Neutrophil (primary cell): ENCODE results near the gene DNAJC13.

Experiments used
- H3K27ac ChIP-seq: fragments of 200-600 bp; sonication (generic); 2 replicates; pipeline ENCODE4 v1.5.1; 2016; ENCODE audit warnings: mild to moderate bottlenecking, moderate library complexity
- H3K27me3 ChIP-seq: fragments of 200-600 bp; sonication (generic); 2 replicates; pipeline ENCODE4 v1.6.0; 2016; ENCODE audit warnings: mild to moderate bottlenecking
- H3K36me3 ChIP-seq: fragments of 200-600 bp; sonication (generic); 2 replicates; pipeline ENCODE4 v1.5.1; 2017
- H3K4me1 ChIP-seq, 2 experiments: fragments of 200-600 bp in 1 of 2; sonication (generic) in 1 of 2; 1 replicate in 1 of 2; 2 replicates in 1 of 2; pipeline versions ENCODE4 v1.5.1 to v1.6.1; 2013 to 2016; ENCODE audit warnings: low read depth in 1 of 2, low read length in 1 of 2, mild to moderate bottlenecking in 1 of 2, moderate library complexity in 1 of 2; ENCODE audit not compliant: control insufficient read depth in 1 of 2, insufficient read depth in 1 of 2
- H3K4me3 ChIP-seq, 2 experiments: fragments of 200-600 bp in 1 of 2; sonication (generic) in 1 of 2; 1 replicate in 1 of 2; 2 replicates in 1 of 2; pipeline ENCODE4 v1.5.1; 2013 to 2016; ENCODE audit warnings: low read depth in 1 of 2, low read length in 1 of 2, mild to moderate bottlenecking in 1 of 2, moderate library complexity in 1 of 2
- H3K9me3 ChIP-seq: fragments of 200-600 bp; sonication (generic); 2 replicates; pipeline ENCODE4 v1.5.1; 2016
- TF ChIP-seq, protein P1 (sequence below): fragments of 200-600 bp; sonication (generic); IDR thresholded peaks from 2 replicates; pipeline ENCODE4 v1.5.1; 2016; ENCODE audit warnings: antibody characterized with exemption

DNAJC13 gene

DNA sequence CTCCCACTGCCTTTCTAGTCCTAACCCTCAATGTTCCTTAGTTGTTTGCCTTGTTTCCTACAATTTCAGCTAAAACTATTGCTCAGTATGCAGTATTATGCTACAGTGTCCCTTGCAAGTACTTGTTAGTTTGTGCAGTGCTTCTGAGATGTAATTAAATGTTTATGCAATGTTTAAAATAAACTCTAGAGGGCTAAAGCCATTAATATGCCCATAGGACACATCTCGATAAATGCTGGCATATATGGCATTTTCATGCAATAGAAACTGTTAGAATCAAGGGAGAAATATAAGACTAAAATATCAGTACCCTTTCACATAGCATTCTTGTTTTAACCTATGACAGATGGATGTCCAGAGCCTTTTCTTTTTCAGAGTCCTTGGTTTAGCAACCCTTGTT, 120.0 kb downstream of the DNAJC13 start:
- TF ChIP-seq, protein P1, sequence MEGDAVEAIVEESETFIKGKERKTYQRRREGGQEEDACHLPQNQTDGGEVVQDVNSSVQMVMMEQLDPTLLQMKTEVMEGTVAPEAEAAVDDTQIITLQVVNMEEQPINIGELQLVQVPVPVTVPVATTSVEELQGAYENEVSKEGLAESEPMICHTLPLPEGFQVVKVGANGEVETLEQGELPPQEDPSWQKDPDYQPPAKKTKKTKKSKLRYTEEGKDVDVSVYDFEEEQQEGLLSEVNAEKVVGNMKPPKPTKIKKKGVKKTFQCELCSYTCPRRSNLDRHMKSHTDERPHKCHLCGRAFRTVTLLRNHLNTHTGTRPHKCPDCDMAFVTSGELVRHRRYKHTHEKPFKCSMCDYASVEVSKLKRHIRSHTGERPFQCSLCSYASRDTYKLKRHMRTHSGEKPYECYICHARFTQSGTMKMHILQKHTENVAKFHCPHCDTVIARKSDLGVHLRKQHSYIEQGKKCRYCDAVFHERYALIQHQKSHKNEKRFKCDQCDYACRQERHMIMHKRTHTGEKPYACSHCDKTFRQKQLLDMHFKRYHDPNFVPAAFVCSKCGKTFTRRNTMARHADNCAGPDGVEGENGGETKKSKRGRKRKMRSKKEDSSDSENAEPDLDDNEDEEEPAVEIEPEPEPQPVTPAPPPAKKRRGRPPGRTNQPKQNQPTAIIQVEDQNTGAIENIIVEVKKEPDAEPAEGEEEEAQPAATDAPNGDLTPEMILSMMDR: no peak
- H3K36me3 ChIP-seq: peaks cover 82% of the 10 kb centered on the region
- H3K27me3 ChIP-seq: no peaks in the 10 kb centered on the region
- H3K9me3 ChIP-seq: no peaks in the 10 kb centered on the region
- H3K4me1 ChIP-seq: peaks cover 2 to 3% of the 10 kb centered on the region in 2 experiments
- no peak overlapping the region for H3K27ac ChIP-seq
- no peak overlapping the region for H3K4me3 ChIP-seq

DNA sequence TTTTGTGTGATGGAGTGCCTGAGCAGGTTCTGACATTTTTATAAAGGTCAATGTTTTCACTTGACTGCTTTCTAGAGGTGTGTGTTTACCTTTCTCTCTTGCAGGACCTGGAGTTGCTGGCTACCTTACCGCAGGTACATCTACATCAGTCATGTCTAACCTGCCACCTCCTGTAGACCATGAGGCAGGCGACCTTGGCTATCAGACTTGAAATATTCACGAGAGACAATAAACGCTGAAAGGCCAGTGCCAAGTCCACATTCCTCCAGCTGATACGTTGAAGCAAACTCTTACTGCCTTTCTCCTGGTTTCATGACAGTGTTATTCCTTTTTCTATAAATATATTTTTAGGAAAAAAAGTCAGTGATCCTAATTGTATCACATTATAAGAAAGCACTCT, 120.8 kb downstream of the DNAJC13 start:
- Histone ChIP-seq H3K27me3 (no peaks in the 10 kb centered on the region), H3K27ac (no peak overlapping the region), H3K36me3 (peaks cover 74% of the 10 kb centered on the region), H3K9me3 (no peaks in the 10 kb centered on the region), H3K4me3 (no peak overlapping the region), H3K4me1 (peaks cover 8 to 10% of the 10 kb centered on the region in 2 experiments)
- TF ChIP-seq, protein P1: no peak

DNA sequence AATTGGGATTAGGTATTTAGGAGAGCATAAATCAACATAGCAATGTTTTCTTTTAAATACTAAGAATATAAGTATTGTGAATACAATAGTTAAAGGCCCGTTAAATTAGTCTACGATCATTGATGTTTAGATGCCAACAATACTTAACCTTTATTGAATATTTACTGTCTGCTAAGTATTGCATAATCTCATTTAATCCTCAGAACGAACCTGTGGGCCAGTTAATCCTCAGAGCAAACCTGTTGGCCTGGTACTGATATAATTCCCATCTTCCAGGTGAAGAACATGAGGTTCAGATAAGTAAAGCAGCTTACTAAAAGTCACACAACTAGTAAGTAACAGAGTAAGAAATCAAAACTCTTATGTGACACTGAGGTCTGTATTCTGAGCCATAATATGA, 122.4 kb downstream of the DNAJC13 start:
- H3K4me3 ChIP-seq: no peak overlapping the region
- no peaks in the 10 kb centered on the region for H3K9me3 ChIP-seq
- no peak overlapping the region for H3K27ac ChIP-seq
- H3K36me3 ChIP-seq: peaks cover 58% of the 10 kb centered on the region
- H3K4me1 ChIP-seq: peaks cover 8 to 14% of the 10 kb centered on the region in 2 experiments
- H3K27me3 ChIP-seq: no peaks in the 10 kb centered on the region
- TF ChIP-seq, protein P1: no peak

DNA sequence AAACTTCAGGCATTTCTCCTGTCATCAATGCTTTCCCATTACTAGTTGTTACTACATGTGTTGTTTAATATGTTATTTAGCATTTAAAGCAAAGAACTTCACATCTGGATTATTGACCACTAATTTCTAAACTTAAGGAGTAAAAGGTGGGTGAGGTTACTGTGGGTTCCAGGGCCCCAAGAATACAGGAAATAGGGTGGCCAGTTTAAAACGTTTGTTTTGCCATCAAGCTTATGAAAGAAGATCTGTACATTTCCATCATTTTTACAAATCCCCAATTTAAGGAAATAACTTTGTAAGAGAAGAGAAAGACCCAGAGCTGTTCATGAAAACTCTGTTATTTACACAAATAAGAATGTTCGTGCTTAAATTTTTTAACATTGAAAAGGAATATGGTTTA, 125.3 kb downstream of the DNAJC13 start:
- peaks cover 11 to 14% of the 10 kb centered on the region in 2 experiments for H3K4me1 ChIP-seq
- H3K27ac ChIP-seq: peak overlapping the region; percentile 51
- H3K36me3 ChIP-seq: peaks cover 44% of the 10 kb centered on the region
- no peaks in the 10 kb centered on the region for H3K9me3 ChIP-seq
- H3K4me3 ChIP-seq: no peak overlapping the region
- no peaks in the 10 kb centered on the region for H3K27me3 ChIP-seq
- TF ChIP-seq, protein P1: no peak

DNA sequence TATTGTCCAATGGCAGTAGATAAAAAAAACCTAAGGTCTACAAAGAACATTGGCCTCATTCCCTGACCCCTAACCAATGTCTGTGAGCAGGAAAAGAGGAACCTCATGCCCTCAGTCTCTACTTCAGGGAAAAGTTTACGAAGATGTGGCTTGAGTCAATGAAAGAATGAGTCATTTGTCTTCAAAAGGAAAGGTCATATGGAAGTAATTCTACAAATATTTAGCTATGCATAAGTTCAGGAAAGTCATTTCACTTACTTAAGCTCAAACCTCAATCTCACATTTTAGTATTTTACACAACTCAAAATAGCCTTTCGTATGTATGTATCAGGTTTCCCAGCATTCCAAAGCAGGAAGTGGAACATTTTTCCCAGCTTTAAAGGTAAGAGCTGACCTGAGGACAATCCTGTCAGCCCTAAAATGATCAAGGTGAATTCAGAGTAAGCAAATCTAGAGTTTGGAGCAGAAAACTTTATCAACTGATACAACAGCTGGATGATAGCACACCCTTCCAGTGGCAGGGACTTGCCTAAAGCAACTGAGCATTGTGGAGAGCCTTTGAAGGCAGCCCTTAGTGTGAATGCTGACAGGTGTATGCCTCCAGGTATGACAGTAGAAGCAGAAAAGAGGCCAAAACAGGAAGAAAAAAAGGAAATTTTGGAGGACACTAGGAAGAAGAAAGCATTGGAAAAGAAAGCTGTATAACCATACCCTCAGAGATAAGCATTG, 125.9 kb downstream of the DNAJC13 start:
- peak overlapping the region; percentile 51 for H3K27ac ChIP-seq
- TF ChIP-seq, protein P1: no peak

More for the DNA sequence above, 125.9 kb downstream of the DNAJC13 start:
- Histone ChIP-seq H3K27me3 (no peaks in the 10 kb centered on the region), H3K9me3 (no peaks in the 10 kb centered on the region), H3K36me3 (peaks cover 40% of the 10 kb centered on the region), H3K4me1 (peaks cover 11 to 14% of the 10 kb centered on the region in 2 experiments), H3K4me3 (no peak overlapping the region)
